Ureter (tissue), 1 donor: ENCODE measurements around the gene CEL. TPM values are rescaled to one million over a fixed set of nuclear protein-coding genes. Genes with fewer than 3 reads are reported as not detected.
A peak's percentile ranks its signal among the peaks of the same experiment; 100 is the strongest.
"Not testable (repeated sequence)": the region's sequence is repeated elsewhere in the genome, so short reads cannot be mapped to it uniquely, and the experiment has no call there.

Experiments used
- DNase-seq: peaks from one replicate; pipeline ENCODE4 v3.0.0-alpha.2; 2020; ENCODE audit warnings: low spot score
- total RNA-seq: library from RNA; stranded (reverse); gene quantifications from one replicate; pipeline ENCODE4 v1.2.4, GENCODE V29; 2023
- donor health status: DM: yes; HTN: yes; CAD: no.

The CEL gene
- total RNA-seq, 1 donor from 2014 or later = 3.0 TPM

GRCh38 chr9:133046900-133047295 is 14.9 kb upstream of the CEL start:
- no peak for DNase-seq

- no peak for DNase-seq
These were observed 13.2 kb upstream of the CEL start for GRCh38 chr9:133048595-133048994.

DNA sequence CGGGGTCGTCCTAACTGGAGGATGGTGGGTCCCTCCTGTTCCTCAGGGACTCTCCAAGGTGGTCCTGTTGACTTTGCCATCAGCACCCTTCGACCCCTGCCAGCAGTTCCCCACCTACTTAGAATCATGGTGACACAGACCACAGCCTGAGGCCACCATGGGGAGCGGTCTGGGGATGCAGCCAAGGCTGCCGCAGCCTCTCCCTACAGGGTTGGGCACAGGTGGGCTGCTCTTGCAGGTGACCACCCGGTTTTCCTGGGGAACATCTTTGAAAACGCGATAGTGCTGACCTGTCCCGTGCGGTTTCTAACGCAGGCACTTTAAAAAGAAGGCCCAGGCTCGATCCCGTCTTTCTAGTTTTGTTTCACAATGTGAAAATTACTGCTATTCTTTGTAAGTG is 12.7 kb upstream of the CEL start:
- no peak for DNase-seq

GRCh38 chr9:133050142-133050541 is 11.6 kb upstream of the CEL start:
- DNase-seq = no peak

- DNase-seq = no peak
These were observed 11.0 kb upstream of the CEL start for GRCh38 chr9:133050781-133051180.

DNA sequence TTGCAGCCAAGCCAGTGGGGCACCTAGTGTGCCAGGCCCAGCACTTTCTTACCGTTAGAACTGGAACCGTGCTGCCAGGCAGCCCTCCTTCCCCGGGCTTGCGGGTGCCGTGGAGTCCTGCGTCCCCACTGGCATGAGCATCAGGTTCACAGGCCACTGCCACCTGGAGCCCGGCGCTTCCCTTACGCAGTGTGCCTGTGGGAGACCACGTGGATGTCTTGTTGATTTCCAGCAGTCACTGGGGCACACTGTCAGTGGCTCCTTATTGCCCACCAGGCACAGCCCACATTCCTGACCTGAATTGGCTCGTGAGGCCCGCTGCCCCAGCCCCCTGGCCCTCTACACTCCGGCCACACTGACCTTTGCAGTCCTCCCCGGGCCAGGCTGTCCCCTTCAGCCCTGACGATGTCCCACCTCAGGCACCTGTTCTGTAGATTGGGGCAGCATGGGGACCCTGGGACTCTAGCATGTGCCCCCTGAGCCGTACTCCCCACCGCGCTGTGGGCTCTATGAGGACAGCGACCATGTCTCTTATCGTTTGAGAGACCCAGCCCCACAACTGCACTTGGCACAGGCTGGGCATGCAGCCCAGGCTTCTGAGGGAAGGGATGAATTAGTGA is 10.4 kb upstream of the CEL start:
- no peak for DNase-seq

DNA sequence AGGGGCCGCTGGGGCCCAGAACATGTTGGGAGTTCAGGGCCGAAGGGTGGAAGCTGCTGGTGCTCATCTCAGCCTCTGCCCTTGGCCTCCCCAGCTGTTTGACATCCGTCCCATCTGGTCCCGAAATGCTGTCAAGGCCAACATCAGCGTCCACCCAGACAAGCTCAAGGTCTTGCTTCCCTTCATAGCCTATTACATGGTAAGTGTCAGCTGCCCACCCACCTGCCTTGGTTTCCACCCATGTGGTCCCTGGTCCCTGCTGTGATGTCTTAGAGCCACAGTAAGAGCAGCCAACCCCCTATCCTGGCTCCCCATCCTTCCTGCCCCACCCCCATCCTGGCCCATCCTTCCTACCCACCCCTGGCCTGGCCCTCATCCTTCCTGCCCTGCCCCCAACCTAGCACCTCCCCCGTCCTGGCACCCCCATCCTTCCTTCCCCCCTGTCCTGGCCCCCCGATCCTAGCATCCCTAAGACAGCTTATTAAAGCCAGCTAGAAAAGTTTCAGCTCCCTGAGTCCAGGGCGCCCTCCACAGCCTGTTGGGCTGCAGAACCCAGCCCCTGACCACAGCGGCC is 9.7 kb upstream of the CEL start:
- no peak for DNase-seq

GRCh38 chr9:133054194-133054890 is 7.4 kb upstream of the CEL start:
- DNase-seq = no peak

GRCh38 chr9:133054966-133055365 is 6.8 kb upstream of the CEL start:
- DNase-seq = no peak

- no peak for DNase-seq
These were observed 5.9 kb upstream of the CEL start for GRCh38 chr9:133055788-133056420.

- no peak for DNase-seq
These were observed 5.2 kb upstream of the CEL start for GRCh38 chr9:133056533-133056932.

- DNase-seq = no peak
These were observed 4.8 kb upstream of the CEL start for GRCh38 chr9:133057006-133057405.

DNA sequence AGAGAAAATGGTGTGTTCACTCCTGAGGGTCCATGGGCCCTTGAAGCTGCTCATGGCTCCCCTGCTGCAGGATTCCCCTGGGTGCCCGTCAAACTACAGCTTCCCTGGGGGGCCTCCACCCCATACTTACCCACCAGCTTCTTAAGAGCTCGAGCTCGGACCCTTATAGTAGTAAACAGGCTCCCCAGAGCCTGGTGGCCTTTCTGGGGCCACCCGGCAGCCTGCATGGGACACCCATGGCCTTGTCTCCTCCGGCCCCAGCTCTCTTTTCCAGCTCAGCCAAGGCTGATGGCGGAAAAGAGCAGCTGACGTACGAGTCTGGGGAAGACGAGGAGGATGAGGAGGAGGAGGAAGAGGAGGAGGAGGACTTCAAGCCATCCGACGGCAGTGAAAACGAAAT is 4.2 kb upstream of the CEL start:
- DNase-seq = no peak

DNA sequence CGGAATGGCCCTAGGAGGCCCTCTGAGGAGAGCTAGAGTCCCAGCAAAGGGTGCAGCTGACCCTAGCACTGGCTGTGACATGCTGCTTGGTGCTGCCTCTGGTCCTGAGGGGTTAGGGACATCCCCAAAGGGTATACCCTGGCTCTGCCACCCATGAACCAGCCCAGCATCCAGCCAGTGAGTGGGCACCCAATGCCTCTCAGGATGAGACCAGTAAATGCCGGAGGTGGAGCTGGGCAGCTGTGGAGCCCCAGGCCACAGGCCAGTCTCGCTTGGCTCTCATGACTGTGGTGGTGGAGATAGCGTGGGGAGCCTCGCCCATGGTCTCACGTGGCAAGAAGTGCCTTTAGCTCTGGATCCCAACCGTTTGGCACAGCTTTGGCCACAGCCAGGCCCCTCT is 3.7 kb upstream of the CEL start:
- no peak for DNase-seq

GRCh38 chr9:133058550-133059320 is 3.0 kb upstream of the CEL start:
- no peak for DNase-seq

- no peak for DNase-seq
These were observed 2.2 kb upstream of the CEL start for GRCh38 chr9:133059623-133060022.

DNA sequence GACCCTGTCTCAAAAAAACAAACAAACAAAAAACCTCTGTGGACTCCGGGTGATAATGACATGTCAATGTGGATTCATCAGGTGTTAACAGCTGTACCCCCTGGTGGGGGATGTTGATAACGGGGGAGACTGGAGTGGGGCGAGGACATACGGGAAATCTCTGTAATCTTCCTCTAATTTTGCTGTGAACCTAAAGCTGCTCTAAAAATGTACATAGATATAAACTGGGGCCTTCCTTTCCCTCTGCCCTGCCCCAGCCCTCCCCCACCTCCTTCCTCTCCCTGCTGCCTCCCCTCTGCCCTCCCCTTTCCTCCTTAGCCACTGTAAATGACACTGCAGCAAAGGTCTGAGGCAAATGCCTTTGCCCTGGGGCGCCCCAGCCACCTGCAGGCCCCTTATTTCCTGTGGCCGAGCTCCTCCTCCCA is 1.4 kb upstream of the CEL start:
- no peak for DNase-seq

DNA sequence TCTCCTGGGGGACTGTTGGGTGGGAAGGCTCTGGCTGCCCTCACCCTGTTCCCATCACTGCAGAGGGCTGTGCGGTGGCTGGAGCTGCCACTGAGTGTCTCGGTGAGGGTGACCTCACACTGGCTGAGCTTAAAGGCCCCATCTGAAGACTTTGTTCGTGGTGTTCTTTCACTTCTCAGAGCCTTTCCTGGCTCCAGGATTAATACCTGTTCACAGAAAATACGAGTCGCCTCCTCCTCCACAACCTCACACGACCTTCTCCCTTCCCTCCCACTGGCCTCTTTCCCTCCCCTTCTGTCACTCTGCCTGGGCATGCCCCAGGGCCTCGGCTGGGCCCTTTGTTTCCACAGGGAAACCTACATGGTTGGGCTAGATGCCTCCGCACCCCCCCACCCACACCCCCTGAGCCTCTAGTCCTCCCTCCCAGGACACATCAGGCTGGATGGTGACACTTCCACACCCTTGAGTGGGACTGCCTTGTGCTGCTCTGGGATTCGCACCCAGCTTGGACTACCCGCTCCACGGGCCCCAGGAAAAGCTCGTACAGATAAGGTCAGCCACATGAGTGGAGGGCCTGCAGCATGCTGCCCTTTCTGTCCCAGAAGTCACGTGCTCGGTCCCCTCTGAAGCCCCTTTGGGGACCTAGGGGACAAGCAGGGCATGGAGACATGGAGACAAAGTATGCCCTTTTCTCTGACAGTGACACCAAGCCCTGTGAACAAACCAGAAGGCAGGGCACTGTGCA is 590 bp upstream of the CEL start:
- peak; percentile 64 for DNase-seq

- DNase-seq = not testable (repeated sequence)
These were observed 788 bp downstream of the CEL start for GRCh38 chr9:133062569-133062968.

DNA sequence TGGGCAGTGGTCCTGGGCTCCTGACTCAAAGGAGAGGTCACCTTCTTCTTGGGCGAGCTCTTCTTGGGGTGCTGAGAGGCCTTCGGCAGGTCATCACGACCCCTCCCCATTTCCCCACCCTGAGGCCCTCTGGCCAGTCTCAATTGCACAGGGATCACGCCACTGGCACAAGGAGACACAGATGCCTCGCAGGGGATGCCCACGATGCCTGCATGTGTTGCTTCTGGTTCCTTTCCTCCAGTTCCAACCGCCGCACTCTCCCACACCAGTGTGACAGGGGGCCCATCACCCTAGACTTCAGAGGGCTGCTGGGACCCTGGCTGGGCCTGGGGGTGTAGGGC is 1.3 kb downstream of the CEL start:
- no peak for DNase-seq

DNA sequence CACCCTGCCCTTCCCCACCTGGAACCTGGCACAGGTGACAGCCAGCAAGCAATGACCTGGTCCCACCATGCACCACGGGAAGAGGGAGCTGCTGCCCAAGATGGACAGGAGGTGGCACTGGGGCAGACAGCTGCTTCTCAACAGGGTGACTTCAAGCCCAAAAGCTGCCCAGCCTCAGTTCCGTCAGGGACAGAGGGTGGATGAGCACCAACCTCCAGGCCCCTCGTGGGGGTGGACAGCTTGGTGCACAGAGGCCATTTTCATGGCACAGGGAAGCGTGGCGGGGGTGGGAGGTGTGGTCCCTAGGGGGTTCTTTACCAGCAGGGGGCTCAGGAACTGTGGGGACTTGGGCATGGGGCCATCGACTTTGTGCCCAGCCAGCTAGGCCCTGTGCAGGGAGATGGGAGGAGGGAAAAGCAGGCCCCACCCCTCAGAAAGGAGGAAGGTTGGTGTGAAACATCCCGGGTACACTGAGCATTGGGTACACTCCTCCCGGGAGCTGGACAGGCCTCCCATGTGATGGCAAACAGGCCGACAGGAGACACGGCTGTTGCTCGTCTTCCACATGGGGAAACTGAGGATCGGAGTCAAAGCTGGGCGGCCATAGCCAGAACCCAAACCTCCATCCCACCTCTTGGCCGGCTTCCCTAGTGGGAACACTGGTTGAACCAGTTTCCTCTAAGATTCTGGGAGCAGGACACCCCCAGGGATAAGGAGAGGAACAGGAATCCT is 1.9 kb downstream of the CEL start:
- DNase-seq = no peak
